HG03354 (cell line): Measurements from ENCODE around the gene NDUFAF8.

Source experiments
- ATAC-seq: cut with Tn5 transposase; IDR thresholded peaks from one replicate; pipeline ENCODE4 v1.9.1; 2021; ENCODE audit warnings: mild to moderate bottlenecking; ENCODE audit not compliant: unreplicated experiment, poor library complexity, severe bottlenecking

NDUFAF8 gene

GRCh38 chr17:81285894-81286293 lies 46.8 kb downstream of the NDUFAF8 start:
- ATAC-seq: no peak

DNA sequence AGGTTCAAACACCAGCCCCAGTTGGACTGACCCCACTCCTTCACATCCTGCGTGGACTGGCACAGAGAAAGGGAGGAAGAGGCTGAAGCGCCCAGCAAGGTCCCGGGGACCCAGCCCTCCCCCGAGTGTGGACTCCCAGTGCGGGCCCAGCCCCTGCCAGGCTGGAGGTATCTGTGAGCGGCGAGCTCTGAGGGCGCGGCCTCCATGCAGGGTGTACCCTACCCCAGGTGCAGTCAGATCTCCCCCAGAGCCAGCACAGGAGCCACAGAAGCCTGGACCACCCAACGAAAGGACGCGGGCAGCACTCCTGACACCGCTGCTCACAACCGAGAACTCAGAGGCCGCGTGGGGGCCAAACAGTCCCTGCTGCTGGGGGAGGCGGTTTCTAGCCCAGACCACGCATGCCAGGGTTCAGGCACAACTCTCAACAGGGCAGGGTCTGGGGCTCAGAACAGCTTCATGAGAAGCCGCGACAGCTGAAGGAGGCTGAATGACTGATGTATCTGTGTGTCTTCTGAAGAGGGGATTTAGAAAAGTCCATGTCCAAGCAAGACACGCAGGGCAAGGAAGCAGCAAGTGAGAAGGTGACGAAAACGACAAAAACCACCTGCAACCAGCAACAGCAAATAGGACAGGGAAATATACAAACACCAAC lies 47.5 kb downstream of the NDUFAF8 start:
- ATAC-seq: no peak

- ATAC-seq: no peak
These were observed 48.0 kb downstream of the NDUFAF8 start for GRCh38 chr17:81287152-81287551.

DNA sequence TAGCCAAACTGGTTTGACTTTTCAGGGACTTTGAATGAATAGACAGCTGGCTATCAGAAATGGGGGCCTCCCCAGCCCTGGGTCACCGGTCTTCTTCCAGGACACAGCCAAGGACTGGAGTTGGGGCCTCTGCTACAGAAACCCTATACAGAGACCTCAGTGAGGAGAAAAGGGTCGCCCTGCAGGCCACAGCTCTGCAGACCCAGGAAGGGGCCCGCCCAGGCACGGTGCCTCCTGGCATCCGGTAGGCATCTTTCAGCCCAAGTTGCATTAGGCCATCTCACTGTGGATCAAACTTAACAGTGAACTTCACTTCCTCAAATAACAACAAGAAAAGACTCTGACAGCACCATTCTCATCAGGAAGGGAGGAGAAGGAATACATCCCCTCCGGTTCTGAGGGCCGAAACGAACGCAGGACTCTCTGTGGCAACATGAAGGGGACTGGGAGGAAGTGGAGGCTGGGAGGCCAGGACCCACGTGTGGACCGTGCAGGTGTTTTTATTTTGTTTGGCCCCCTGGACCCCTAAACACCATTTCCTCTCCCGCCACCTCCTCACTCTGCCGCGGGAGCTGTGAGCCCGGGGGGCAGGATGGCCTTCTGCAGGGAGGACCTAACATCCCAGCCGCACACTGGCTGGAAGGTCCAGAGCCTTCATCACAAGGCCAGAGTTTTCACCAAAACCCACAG lies 48.8 kb downstream of the NDUFAF8 start:
- ATAC-seq: no peak

- no peak for ATAC-seq
These were observed 49.6 kb downstream of the NDUFAF8 start for GRCh38 chr17:81288715-81289114.

GRCh38 chr17:81289627-81290026 lies 50.5 kb downstream of the NDUFAF8 start:
- no peak for ATAC-seq

DNA sequence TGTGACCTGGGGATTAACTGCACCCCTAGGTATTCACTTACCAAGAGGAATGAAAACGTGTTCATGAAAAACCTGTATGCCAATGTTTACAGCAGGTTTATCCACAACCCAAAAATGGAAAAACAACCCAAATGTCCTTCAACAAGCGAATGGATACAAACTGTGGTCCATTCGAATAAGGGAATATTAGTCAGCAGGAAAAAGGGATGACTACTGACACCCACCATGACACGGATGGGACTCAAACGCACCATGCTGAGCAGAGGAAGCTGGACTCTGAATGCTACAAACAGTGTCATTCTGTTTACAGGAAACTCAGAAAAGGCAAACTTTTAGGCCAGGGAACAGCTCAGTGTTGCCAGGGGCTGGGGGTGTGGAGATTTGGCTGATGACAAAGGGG lies 51.1 kb downstream of the NDUFAF8 start:
- no peak for ATAC-seq
